ENCODE results near the gene C10orf90.

The C10orf90 gene

GRCh38 chr10:126425489-126426065, 244.9 kb downstream of the C10orf90 start:
- no peak for TF ChIP-seq CTCF (IDR thresholded peaks at IDR 0.05; ENCODE audit: borderline replicate concordance, insufficient read depth, low read depth, low read length)
- H3K4me3 ChIP-seq (ENCODE audit: low read depth, low read length): no peak overlapping the region

- TF ChIP-seq CTCF (IDR thresholded peaks at IDR 0.05; ENCODE audit: borderline replicate concordance, insufficient read depth, low read depth, low read length): no peak
- H3K4me3 ChIP-seq (ENCODE audit: low read depth, low read length): no peak overlapping the region
Measured at GRCh38 chr10:126425032-126425431, 245.5 kb downstream of the C10orf90 start.

GRCh38 chr10:126423732-126424491, 246.6 kb downstream of the C10orf90 start:
- no peak overlapping the region for H3K4me3 ChIP-seq (ENCODE audit: low read depth, low read length)
- TF ChIP-seq CTCF (IDR thresholded peaks at IDR 0.05; ENCODE audit: borderline replicate concordance, insufficient read depth, low read depth, low read length): no peak

GRCh38 chr10:126422567-126422966, 247.9 kb downstream of the C10orf90 start:
- no peak for TF ChIP-seq CTCF (IDR thresholded peaks at IDR 0.05; ENCODE audit: borderline replicate concordance, insufficient read depth, low read depth, low read length)
- no peak overlapping the region for H3K4me3 ChIP-seq (ENCODE audit: low read depth, low read length)

- no peak overlapping the region for H3K4me3 ChIP-seq (ENCODE audit: low read depth, low read length)
- no peak for TF ChIP-seq CTCF (IDR thresholded peaks at IDR 0.05; ENCODE audit: borderline replicate concordance, insufficient read depth, low read depth, low read length)
Measured at GRCh38 chr10:126421756-126422256, 248.7 kb downstream of the C10orf90 start.

- no peak overlapping the region for H3K4me3 ChIP-seq (ENCODE audit: low read depth, low read length)
- TF ChIP-seq CTCF (IDR thresholded peaks at IDR 0.05; ENCODE audit: borderline replicate concordance, insufficient read depth, low read depth, low read length): no peak
Measured at GRCh38 chr10:126420567-126421300, 249.8 kb downstream of the C10orf90 start.

Data from GM12875 (cell line).